HEK293T (cell line): ENCODE measurements around the gene ITGAD.

Source experiments
- ARNT ChIP-seq: fragments of 450-650 bp; IDR thresholded peaks from 2 replicates; pipeline ENCODE4 v1.6.1; 2017; ENCODE audit warnings: mild to moderate bottlenecking
- ELF4 ChIP-seq: fragments of 450-650 bp; IDR thresholded peaks from 2 replicates; pipeline ENCODE4 v1.6.1; 2017; ENCODE audit warnings: antibody characterized with exemption
- FOXA1 ChIP-seq: fragments of 450-650 bp; IDR thresholded peaks from 2 replicates; pipeline ENCODE4 v1.6.1; 2016; ENCODE audit warnings: mild to moderate bottlenecking
- FOXM1 ChIP-seq: fragments of 450-650 bp; IDR thresholded peaks from 2 replicates; pipeline ENCODE4 v1.6.1; 2017; ENCODE audit warnings: mild to moderate bottlenecking, borderline replicate concordance
- HDGF ChIP-seq: fragments of 450-650 bp; IDR thresholded peaks from 2 replicates; pipeline ENCODE4 v1.6.1; 2017; ENCODE audit warnings: antibody characterized with exemption, borderline replicate concordance
- LEF1 ChIP-seq: fragments of 450-650 bp; IDR thresholded peaks from 2 replicates; pipeline ENCODE4 v1.6.1; 2017; ENCODE audit warnings: mild to moderate bottlenecking, borderline replicate concordance
- NFRKB ChIP-seq: fragments of 450-650 bp; IDR thresholded peaks from 2 replicates; pipeline ENCODE4 v1.6.1; 2016; ENCODE audit warnings: mild to moderate bottlenecking, moderate library complexity
- SUZ12 ChIP-seq: fragments of 450-650 bp; IDR thresholded peaks from 2 replicates; pipeline ENCODE4 v1.6.1; 2016; ENCODE audit warnings: mild to moderate bottlenecking
- TARDBP ChIP-seq: fragments of 450-650 bp; IDR thresholded peaks from 2 replicates; pipeline ENCODE4 v1.6.1; 2016

- TF ChIP-seq ARNT, result no peak
- no peak for TF ChIP-seq FOXA1
- TF ChIP-seq HDGF, result no peak
- no peak for TF ChIP-seq ELF4
- TF ChIP-seq TARDBP, result no peak
- no peak for TF ChIP-seq FOXM1
- TF ChIP-seq SUZ12, result no peak
- no peak for TF ChIP-seq LEF1
- TF ChIP-seq NFRKB, result no peak
Measured at GRCh38 chr16:31430380-31431052, 37.4 kb downstream of the ITGAD start.
